Fibroblast of lung (primary cell): ENCODE measurements around the gene LRRC15. TPM values are rescaled to one million over a fixed set of nuclear protein-coding genes. Genes with fewer than 3 reads are reported as not detected.

ENCODE experiments used
- DNase-seq, 2 donors: peaks; one replicate each; pipeline versions ENCODE4 v3.0.0 to v3.0.0-alpha.2; 2010; ENCODE audit warnings: low read depth in 2 of 2
- H2AFZ ChIP-seq: 2 replicates; pipeline ENCODE4 v1.5.1; 2012; ENCODE audit warnings: low read length, control low read depth, inconsistent platforms
- H3K27ac ChIP-seq: 2 replicates; pipeline ENCODE4 v1.5.1; 2011; ENCODE audit warnings: low read length, control low read depth; ENCODE audit not compliant: insufficient read depth
- H3K27me3 ChIP-seq: 2 replicates; pipeline ENCODE4 v1.5.1; 2011; ENCODE audit warnings: mild to moderate bottlenecking, low read length; ENCODE audit not compliant: control insufficient read depth, insufficient read depth
- H3K36me3 ChIP-seq: 2 replicates; pipeline ENCODE4 v1.5.1; 2011; ENCODE audit warnings: low read length; ENCODE audit not compliant: control insufficient read depth, insufficient read depth
- H3K4me1 ChIP-seq: 2 replicates; pipeline ENCODE4 v1.5.1; 2011; ENCODE audit warnings: low read length; ENCODE audit not compliant: control insufficient read depth, insufficient read depth; ENCODE audit errors: extremely low read depth
- H3K4me2 ChIP-seq: 2 replicates; pipeline ENCODE4 v1.5.1; 2011; ENCODE audit warnings: low read length, control low read depth; ENCODE audit not compliant: insufficient read depth; ENCODE audit errors: extremely low read depth
- H3K4me3 ChIP-seq, 4 experiments: fragments of 200-600 bp in 1 of 4; sonication (generic) in 1 of 4; replicated peaks in 1 of 4; 2 replicates each; pipeline ENCODE4 v1.5.1; 2011 to 2016; ENCODE audit warnings: low read length in 4 of 4, low read depth in 3 of 4, mild to moderate bottlenecking in 3 of 4, control low read depth in 2 of 4, inconsistent platforms in 1 of 4, mixed read lengths in 1 of 4; ENCODE audit not compliant: insufficient read depth in 1 of 4; ENCODE audit errors: control extremely low read depth in 1 of 4
- H3K79me2 ChIP-seq: 2 replicates; pipeline ENCODE4 v1.5.1; 2012; ENCODE audit warnings: mild to moderate bottlenecking, low read length, inconsistent platforms; ENCODE audit not compliant: control insufficient read depth, insufficient read depth
- H3K9ac ChIP-seq: 2 replicates; pipeline ENCODE4 v1.5.1; 2011; ENCODE audit warnings: mild to moderate bottlenecking, low read length, control low read depth; ENCODE audit not compliant: insufficient read depth
- H3K9me3 ChIP-seq: 2 replicates; pipeline ENCODE4 v1.5.1; 2012; ENCODE audit warnings: low read depth, low read length; ENCODE audit not compliant: control insufficient read depth, insufficient read depth
- H4K20me1 ChIP-seq: 2 replicates; pipeline ENCODE4 v1.5.1; 2011; ENCODE audit warnings: low read length; ENCODE audit not compliant: control insufficient read depth, insufficient read depth; ENCODE audit errors: extremely low read depth
- CTCF ChIP-seq, 2 donors: IDR thresholded peaks in 1 of 2; conservative IDR thresholded peaks in 1 of 2; 1 replicate in 1 of 2; 2 replicates in 1 of 2; pipeline ENCODE4 v1.5.1; 2011 to 2012; ENCODE audit warnings: low read length in 2 of 2, control low read depth in 1 of 2, inconsistent platforms in 1 of 2, low read depth in 1 of 2, mild to moderate bottlenecking in 1 of 2
- EZH2 ChIP-seq: IDR thresholded peaks from 2 replicates; pipeline ENCODE4 v1.5.1; 2012; ENCODE audit warnings: low read length, control low read depth, mild to moderate bottlenecking; ENCODE audit errors: missing control alignments
- polyA plus RNA-seq, 2 donors: library from polyadenylated mRNA; depleted of rRNA in 1 of 2; stranded (reverse) in 1 of 2; unstranded in 1 of 2; fragments of >200 nt; gene quantifications; 2 replicates each; pipeline ENCODE4 v1.2.1, GENCODE V29; 2011 to 2012; ENCODE audit warnings: missing spikeins in 1 of 2
- total RNA-seq: library from RNA; depleted of rRNA; stranded (reverse); fragments of >200 nt; gene quantifications from 2 replicates; pipeline ENCODE4 v1.2.1, GENCODE V29; 2014

The LRRC15 gene
- total and polyA plus RNA-seq, 2 donors (not counting 1 experiment from before 2014, with no cell fraction given) = 0.58 to 2.3 TPM

- Histone ChIP-seq H3K4me2 (no peak overlapping the region), H3K4me3 (no peak overlapping the region), H4K20me1 (no peaks in the 10 kb centered on the region), H3K27me3 (no peaks in the 10 kb centered on the region), H3K9ac (no peak overlapping the region), H2AFZ (no peak overlapping the region), H3K9me3 (no peaks in the 10 kb centered on the region), H3K27ac (no peak overlapping the region), H3K4me1 (peaks cover 10% of the 10 kb centered on the region), H3K79me2 (no peaks in the 10 kb centered on the region), H3K36me3 (no peaks in the 10 kb centered on the region)
- TF ChIP-seq CTCF (conservative IDR thresholded peaks at IDR 0.05 in 1 of 2, IDR thresholded peaks at IDR 0.05 in 1 of 2; ENCODE audit: low read depth in 1 of 2, low read length in 2 of 2) = no peak
- TF ChIP-seq EZH2 = no peak
- DNase-seq = no peak
These were observed 39.4 kb downstream of the LRRC15 start for GRCh38 chr3:194330160-194330559.

GRCh38 chr3:194329583-194329965 is 40.0 kb downstream of the LRRC15 start:
- H2AFZ ChIP-seq = no peak overlapping the region
- H3K4me3 ChIP-seq = no peak overlapping the region
- no peak for DNase-seq
- no peaks in the 10 kb centered on the region for H4K20me1 ChIP-seq
- no peak overlapping the region for H3K4me2 ChIP-seq
- H3K27ac ChIP-seq = no peak overlapping the region
- H3K4me1 ChIP-seq = peaks cover 10% of the 10 kb centered on the region
- H3K9me3 ChIP-seq = no peaks in the 10 kb centered on the region
- no peak for TF ChIP-seq EZH2
- no peak for TF ChIP-seq CTCF (conservative IDR thresholded peaks at IDR 0.05 in 1 of 2, IDR thresholded peaks at IDR 0.05 in 1 of 2; ENCODE audit: low read depth in 1 of 2, low read length in 2 of 2)
- no peaks in the 10 kb centered on the region for H3K27me3 ChIP-seq
- no peaks in the 10 kb centered on the region for H3K79me2 ChIP-seq
- H3K9ac ChIP-seq = no peak overlapping the region
- H3K36me3 ChIP-seq = no peaks in the 10 kb centered on the region

GRCh38 chr3:194328942-194329582 is 40.5 kb downstream of the LRRC15 start:
- no peak for DNase-seq
- no peak overlapping the region for H3K9ac ChIP-seq
- no peaks in the 10 kb centered on the region for H3K27me3 ChIP-seq
- no peaks in the 10 kb centered on the region for H4K20me1 ChIP-seq
- no peak overlapping the region for H3K4me2 ChIP-seq
- H3K4me1 ChIP-seq = peaks cover 15% of the 10 kb centered on the region
- H2AFZ ChIP-seq = no peak overlapping the region
- no peaks in the 10 kb centered on the region for H3K9me3 ChIP-seq
- H3K79me2 ChIP-seq = no peaks in the 10 kb centered on the region
- no peak for TF ChIP-seq CTCF (conservative IDR thresholded peaks at IDR 0.05 in 1 of 2, IDR thresholded peaks at IDR 0.05 in 1 of 2; ENCODE audit: low read depth in 1 of 2, low read length in 2 of 2)
- no peak for TF ChIP-seq EZH2
- H3K4me3 ChIP-seq = no peak overlapping the region
- no peaks in the 10 kb centered on the region for H3K36me3 ChIP-seq
- no peak overlapping the region for H3K27ac ChIP-seq
